Esophagus squamous epithelium (tissue), 4 donors: ENCODE results near the gene GPX3.

Experiments used
- CTCF ChIP-seq, 6 experiments: fragments of 450-650 bp in 4 of 6; fragments of 200-600 bp in 2 of 6; sonication (generic) in 2 of 6; IDR thresholded peaks; one replicate each; pipeline ENCODE4 v1.5.1; 2016 to 2019; ENCODE audit warnings: antibody characterized with exemption in 6 of 6, mild to moderate bottlenecking in 4 of 6, moderate library complexity in 4 of 6
- POLR2A ChIP-seq, 4 donors: fragments of 450-650 bp; IDR thresholded peaks; one replicate each; pipeline ENCODE4 v1.6.1; 2017; ENCODE audit warnings: antibody characterized with exemption in 4 of 4, mild to moderate bottlenecking in 4 of 4, moderate library complexity in 3 of 4

GRCh38 chr5:151038801-151039238, 18.4 kb downstream of the GPX3 start:
- no peak for TF ChIP-seq POLR2A (IDR thresholded peaks at IDR 0.05)
- no peak for TF ChIP-seq CTCF (IDR thresholded peaks at IDR 0.05)
